Mononuclear cell (primary cell): ENCODE results near the gene VPS26A. TPM values are rescaled to one million over a fixed set of nuclear protein-coding genes. Genes with fewer than 3 reads are reported as not detected.

Experiments used
- H3K27me3 ChIP-seq: 2 replicates; pipeline ENCODE4 v1.6.0; 2011; ENCODE audit warnings: low read length, control low read depth; ENCODE audit not compliant: insufficient read depth
- H3K4me1 ChIP-seq: 2 replicates; pipeline ENCODE4 v1.5.1; 2011; ENCODE audit warnings: mild to moderate bottlenecking, low read length, control low read depth; ENCODE audit not compliant: insufficient read depth
- H3K4me3 ChIP-seq: 2 replicates; pipeline ENCODE4 v1.5.1; 2011; ENCODE audit warnings: mild to moderate bottlenecking, low read length, moderate library complexity
- H3K9me3 ChIP-seq: 2 replicates; pipeline ENCODE4 v1.5.1; 2011; ENCODE audit warnings: low read depth, mild to moderate bottlenecking, control low read depth, low read length
- total RNA-seq: library from RNA; depleted of rRNA; stranded (reverse); fragments of >200 nt; gene quantifications from one replicate; pipeline ENCODE4 v1.2.3, GENCODE V29; 2012

Gene VPS26A
- total RNA-seq, 1 donor, result 22.0 TPM

- Histone ChIP-seq H3K4me3 (no peak overlapping the region), H3K4me1 (peaks cover 32% of the 10 kb centered on the region), H3K27me3 (no peaks in the 10 kb centered on the region), H3K9me3 (no peaks in the 10 kb centered on the region)
Observed at GRCh38 chr10:69216577-69217118, 92.7 kb downstream of the VPS26A start.

GRCh38 chr10:69217119-69217754, 93.3 kb downstream of the VPS26A start:
- H3K27me3 ChIP-seq, result no peaks in the 10 kb centered on the region
- no peak overlapping the region for H3K4me3 ChIP-seq
- H3K4me1 ChIP-seq, result peaks cover 38% of the 10 kb centered on the region

GRCh38 chr10:69218831-69219230, 94.9 kb downstream of the VPS26A start:
- Histone ChIP-seq H3K27me3 (no peaks in the 10 kb centered on the region), H3K4me3 (no peak overlapping the region), H3K4me1 (peaks cover 44% of the 10 kb centered on the region), H3K9me3 (no peaks in the 10 kb centered on the region)

More at GRCh38 chr10:69217119-69217754, 93.3 kb downstream of the VPS26A start:
- H3K9me3 ChIP-seq, result no peaks in the 10 kb centered on the region

GRCh38 chr10:69220041-69220451, 96.1 kb downstream of the VPS26A start, which contains the start of gene HKDC1:
Gene HKDC1, plus strand, starts transcription at chr10:69220332. Its CDS starts 104 bp downstream, at chr10:69220436.
- Histone ChIP-seq H3K27me3 (no peaks in the 10 kb centered on the region), H3K4me1 (peaks cover 39% of the 10 kb centered on the region), H3K4me3 (no peak within 1 kb of the TSS), H3K9me3 (no peaks in the 10 kb centered on the region)

- H3K4me3 ChIP-seq, result no peak overlapping the region
- no peaks in the 10 kb centered on the region for H3K27me3 ChIP-seq
- H3K9me3 ChIP-seq, result no peaks in the 10 kb centered on the region
- H3K4me1 ChIP-seq, result peaks cover 39% of the 10 kb centered on the region
Observed at GRCh38 chr10:69220507-69220906, 96.5 kb downstream of the VPS26A start.

Other genes starting within 250 kb of the VPS26A start
- gene DDX50, start 222.9 kb upstream of the VPS26A start, total RNA-seq, result 40.0 TPM
- 136 TPM for gene DDX21, start 168.0 kb upstream of the VPS26A start, total RNA-seq
- gene KIFBP, start 135.4 kb upstream of the VPS26A start, total RNA-seq, result 4.0 TPM
- gene SRGN, start 36.1 kb upstream of the VPS26A start, total RNA-seq, result 1,782 TPM
- gene SUPV3L1, start 56.1 kb downstream of the VPS26A start, total RNA-seq, result 35.1 TPM
- gene HKDC1, start 96.2 kb downstream of the VPS26A start, total RNA-seq, result 1.0 TPM
- 35.6 TPM for gene HK1, start 154.3 kb downstream of the VPS26A start, total RNA-seq